ENCODE results near the gene TRIB2.

The TRIB2 gene

GRCh38 chr2:12708508-12709206 lies 8.1 kb upstream of the TRIB2 start:
- Histone ChIP-seq H2AFZ (ENCODE audit: low read depth, low read length) (no peak overlapping the region), H2BK12ac (ENCODE audit: low read length in 2 of 2) (no peak overlapping the region), H3K4ac (ENCODE audit: low read depth in 1 of 2, low read length in 2 of 2) (no peak overlapping the region), H3K27me3 (ENCODE audit: control insufficient read depth in 1 of 2, insufficient read depth in 1 of 2, low read length in 2 of 2) (no peaks in the 10 kb centered on the region), H3K23ac (ENCODE audit: low read length in 2 of 2) (no peak overlapping the region), H3K4me3 (ENCODE audit: insufficient read depth in 1 of 2, low read depth in 1 of 2, low read length in 2 of 2) (no peak overlapping the region), H3K27ac (ENCODE audit: low read length, poor library complexity, severe bottlenecking) (no peak overlapping the region), H3K79me1 (replicated peaks; ENCODE audit: low read length, poor library complexity, severe bottlenecking) (no peaks in the 10 kb centered on the region), H2BK5ac (ENCODE audit: low read depth, low read length, poor library complexity, severe bottlenecking) (no peak overlapping the region), H3K9me3 (ENCODE audit: control insufficient read depth, low read length) (peaks cover 3% of the 10 kb centered on the region), H3K36me3 (ENCODE audit: control insufficient read depth in 1 of 2, insufficient read depth in 2 of 2, low read depth in 1 of 2, low read length in 2 of 2) (no peaks in the 10 kb centered on the region), H2BK120ac (ENCODE audit: low read depth, low read length) (no peak overlapping the region), H4K91ac (ENCODE audit: low read length) (no peak overlapping the region), H3K14ac (ENCODE audit: low read length in 2 of 2) (no peak overlapping the region), H3K18ac (ENCODE audit: low read depth in 1 of 2, low read length in 2 of 2) (no peak overlapping the region), H4K8ac (ENCODE audit: low read length) (no peak overlapping the region), H2BK15ac (ENCODE audit: low read depth, poor library complexity, severe bottlenecking) (no peak overlapping the region), H3K4me1 (ENCODE audit: control insufficient read depth, insufficient read depth, low read depth, low read length) (peaks cover under 1% of the 10 kb centered on the region), H3K9ac (ENCODE audit: low read length) (no peak overlapping the region), H3K4me2 (ENCODE audit: low read length, poor library complexity, severe bottlenecking) (no peak overlapping the region), H2AK5ac (ENCODE audit: low read length, severe bottlenecking) (no peak overlapping the region)
- no peak for DNase-seq
- WGBS = 95% methylated on average over 7 of the region's 8 CpGs

- Histone ChIP-seq H3K4ac (ENCODE audit: low read depth in 1 of 2, low read length in 2 of 2) (no peak overlapping the region), H2BK12ac (ENCODE audit: low read length in 2 of 2) (no peak overlapping the region), H3K9me3 (ENCODE audit: control insufficient read depth, low read length) (peaks cover 3% of the 10 kb centered on the region), H2BK15ac (ENCODE audit: low read depth, poor library complexity, severe bottlenecking) (no peak overlapping the region), H3K4me2 (ENCODE audit: low read length, poor library complexity, severe bottlenecking) (no peak overlapping the region), H3K79me1 (replicated peaks; ENCODE audit: low read length, poor library complexity, severe bottlenecking) (no peaks in the 10 kb centered on the region), H3K4me3 (ENCODE audit: insufficient read depth in 1 of 2, low read depth in 1 of 2, low read length in 2 of 2) (no peak overlapping the region), H3K36me3 (ENCODE audit: control insufficient read depth in 1 of 2, insufficient read depth in 2 of 2, low read depth in 1 of 2, low read length in 2 of 2) (no peaks in the 10 kb centered on the region), H3K18ac (ENCODE audit: low read depth in 1 of 2, low read length in 2 of 2) (no peak overlapping the region), H2BK120ac (ENCODE audit: low read depth, low read length) (no peak overlapping the region), H2AK5ac (ENCODE audit: low read length, severe bottlenecking) (no peak overlapping the region), H3K27ac (ENCODE audit: low read length, poor library complexity, severe bottlenecking) (no peak overlapping the region), H3K27me3 (ENCODE audit: control insufficient read depth in 1 of 2, insufficient read depth in 1 of 2, low read length in 2 of 2) (no peaks in the 10 kb centered on the region), H3K9ac (ENCODE audit: low read length) (no peak overlapping the region), H3K14ac (ENCODE audit: low read length in 2 of 2) (no peak overlapping the region), H4K8ac (ENCODE audit: low read length) (no peak overlapping the region), H2AFZ (ENCODE audit: low read depth, low read length) (no peak overlapping the region), H3K4me1 (ENCODE audit: control insufficient read depth, insufficient read depth, low read depth, low read length) (peaks cover 2% of the 10 kb centered on the region), H4K91ac (ENCODE audit: low read length) (no peak overlapping the region), H3K23ac (ENCODE audit: low read length in 2 of 2) (no peak overlapping the region), H2BK5ac (ENCODE audit: low read depth, low read length, poor library complexity, severe bottlenecking) (no peak overlapping the region)
- no peak for DNase-seq
Observed at GRCh38 chr2:12709207-12709522, 7.6 kb upstream of the TRIB2 start.

DNA sequence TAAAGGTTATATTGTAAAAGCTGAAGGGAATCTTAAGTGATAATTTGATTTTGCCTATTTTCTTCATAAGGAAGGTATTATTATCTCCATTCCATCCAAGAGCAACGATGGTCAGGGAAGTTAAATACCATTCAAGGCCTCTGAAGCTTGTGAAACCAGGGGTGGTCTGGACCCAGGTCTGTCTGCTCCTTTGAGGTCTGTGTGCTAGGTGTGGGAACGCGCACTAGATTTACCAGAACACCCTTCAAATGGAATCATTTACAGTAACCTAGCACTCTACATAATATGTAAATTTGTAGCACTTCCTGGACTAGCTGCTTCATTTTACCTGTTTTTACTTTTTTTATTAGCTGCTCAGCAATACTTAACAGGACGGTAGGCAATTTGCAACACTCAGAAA lies 6.4 kb upstream of the TRIB2 start:
- Histone ChIP-seq H2BK5ac (ENCODE audit: low read depth, low read length, poor library complexity, severe bottlenecking) (no peak overlapping the region), H3K9ac (ENCODE audit: low read length) (no peak overlapping the region), H3K9me3 (ENCODE audit: control insufficient read depth, low read length) (peaks cover 2% of the 10 kb centered on the region), H4K91ac (ENCODE audit: low read length) (no peak overlapping the region), H4K8ac (ENCODE audit: low read length) (no peak overlapping the region), H2AK5ac (ENCODE audit: low read length, severe bottlenecking) (no peak overlapping the region), H3K27ac (ENCODE audit: low read length, poor library complexity, severe bottlenecking) (no peak overlapping the region), H2BK12ac (ENCODE audit: low read length in 2 of 2) (no peak overlapping the region), H3K36me3 (ENCODE audit: control insufficient read depth in 1 of 2, insufficient read depth in 2 of 2, low read depth in 1 of 2, low read length in 2 of 2) (no peaks in the 10 kb centered on the region), H3K27me3 (ENCODE audit: control insufficient read depth in 1 of 2, insufficient read depth in 1 of 2, low read length in 2 of 2) (no peaks in the 10 kb centered on the region), H3K18ac (ENCODE audit: low read depth in 1 of 2, low read length in 2 of 2) (no peak overlapping the region), H3K79me1 (replicated peaks; ENCODE audit: low read length, poor library complexity, severe bottlenecking) (no peaks in the 10 kb centered on the region), H2BK120ac (ENCODE audit: low read depth, low read length) (no peak overlapping the region), H3K23ac (ENCODE audit: low read length in 2 of 2) (no peak overlapping the region), H3K4me3 (ENCODE audit: insufficient read depth in 1 of 2, low read depth in 1 of 2, low read length in 2 of 2) (no peak overlapping the region), H3K4me1 (ENCODE audit: control insufficient read depth, insufficient read depth, low read depth, low read length) (peaks cover 6% of the 10 kb centered on the region), H3K4ac (ENCODE audit: low read depth in 1 of 2, low read length in 2 of 2) (no peak overlapping the region), H3K4me2 (ENCODE audit: low read length, poor library complexity, severe bottlenecking) (no peak overlapping the region), H2AFZ (ENCODE audit: low read depth, low read length) (no peak overlapping the region), H2BK15ac (ENCODE audit: low read depth, poor library complexity, severe bottlenecking) (no peak overlapping the region), H3K14ac (ENCODE audit: low read length in 2 of 2) (no peak overlapping the region)
- WGBS = 98% methylated on average over 4 of the region's 4 CpGs
- no peak for DNase-seq

GRCh38 chr2:12711339-12711738 lies 5.4 kb upstream of the TRIB2 start:
- H2BK5ac ChIP-seq (ENCODE audit: low read depth, low read length, poor library complexity, severe bottlenecking) = no peak overlapping the region
- no peak overlapping the region for H3K14ac ChIP-seq (ENCODE audit: low read length in 2 of 2)
- H3K18ac ChIP-seq (ENCODE audit: low read depth in 1 of 2, low read length in 2 of 2) = no peak overlapping the region
- H3K9ac ChIP-seq (ENCODE audit: low read length) = no peak overlapping the region
- no peak for DNase-seq
- no peaks in the 10 kb centered on the region for H3K9me3 ChIP-seq (ENCODE audit: control insufficient read depth, low read length)
- H3K27me3 ChIP-seq (ENCODE audit: control insufficient read depth in 1 of 2, insufficient read depth in 1 of 2, low read length in 2 of 2) = no peaks in the 10 kb centered on the region
- H4K8ac ChIP-seq (ENCODE audit: low read length) = no peak overlapping the region
- WGBS = no CpG with 5 or more reads among the region's 1 CpG
- H2BK120ac ChIP-seq (ENCODE audit: low read depth, low read length) = no peak overlapping the region
- no peak overlapping the region for H2AFZ ChIP-seq (ENCODE audit: low read depth, low read length)
- H4K91ac ChIP-seq (ENCODE audit: low read length) = no peak overlapping the region
- no peaks in the 10 kb centered on the region for H3K79me1 ChIP-seq (replicated peaks; ENCODE audit: low read length, poor library complexity, severe bottlenecking)
- peaks cover 7% of the 10 kb centered on the region for H3K4me1 ChIP-seq (ENCODE audit: control insufficient read depth, insufficient read depth, low read depth, low read length)
- no peak overlapping the region for H2BK12ac ChIP-seq (ENCODE audit: low read length in 2 of 2)
- H3K4ac ChIP-seq (ENCODE audit: low read depth in 1 of 2, low read length in 2 of 2) = no peak overlapping the region
- H3K4me3 ChIP-seq (ENCODE audit: insufficient read depth in 1 of 2, low read depth in 1 of 2, low read length in 2 of 2) = no peak overlapping the region
- H3K27ac ChIP-seq (ENCODE audit: low read length, poor library complexity, severe bottlenecking) = no peak overlapping the region
- no peak overlapping the region for H2AK5ac ChIP-seq (ENCODE audit: low read length, severe bottlenecking)
- no peak overlapping the region for H3K23ac ChIP-seq (ENCODE audit: low read length in 2 of 2)
- H2BK15ac ChIP-seq (ENCODE audit: low read depth, poor library complexity, severe bottlenecking) = no peak overlapping the region
- H3K4me2 ChIP-seq (ENCODE audit: low read length, poor library complexity, severe bottlenecking) = no peak overlapping the region
- no peaks in the 10 kb centered on the region for H3K36me3 ChIP-seq (ENCODE audit: control insufficient read depth in 1 of 2, insufficient read depth in 2 of 2, low read depth in 1 of 2, low read length in 2 of 2)
